HG02623 (cell line): Measurements from ENCODE around the gene CMIP.

ENCODE experiments used
- ATAC-seq: cut with Tn5 transposase; IDR thresholded peaks from one replicate; pipeline ENCODE4 v1.9.1; 2021; ENCODE audit warnings: moderate library complexity; ENCODE audit not compliant: unreplicated experiment

CMIP gene

GRCh38 chr16:81633147-81633619 lies 188.6 kb downstream of the CMIP start:
- ATAC-seq: no peak

- no peak for ATAC-seq
Observed at GRCh38 chr16:81633680-81634379, 189.2 kb downstream of the CMIP start.

GRCh38 chr16:81634380-81635062 lies 189.9 kb downstream of the CMIP start:
- no peak for ATAC-seq

- no peak for ATAC-seq
Observed at GRCh38 chr16:81635063-81635937, 190.7 kb downstream of the CMIP start.

GRCh38 chr16:81636298-81636993 lies 191.8 kb downstream of the CMIP start:
- ATAC-seq: no peak

- ATAC-seq: no peak
Observed at GRCh38 chr16:81637336-81638235, 193.0 kb downstream of the CMIP start.

- ATAC-seq: no peak
Observed at GRCh38 chr16:81638286-81638945, 193.8 kb downstream of the CMIP start.

GRCh38 chr16:81639348-81639747 lies 194.7 kb downstream of the CMIP start:
- ATAC-seq: no peak

- ATAC-seq: no peak
Observed at GRCh38 chr16:81639931-81640680, 195.5 kb downstream of the CMIP start.

GRCh38 chr16:81640681-81641070 lies 196.1 kb downstream of the CMIP start:
- ATAC-seq: no peak

- no peak for ATAC-seq
Observed at GRCh38 chr16:81641395-81642106, 196.9 kb downstream of the CMIP start.

GRCh38 chr16:81642107-81642436 lies 197.5 kb downstream of the CMIP start:
- ATAC-seq: no peak

- no peak for ATAC-seq
Observed at GRCh38 chr16:81642943-81643342, 198.3 kb downstream of the CMIP start.

GRCh38 chr16:81645266-81645694 lies 200.7 kb downstream of the CMIP start:
- ATAC-seq: no peak

- ATAC-seq: no peak
Observed at GRCh38 chr16:81645925-81646324, 201.3 kb downstream of the CMIP start.

GRCh38 chr16:81646561-81646960 lies 202.0 kb downstream of the CMIP start:
- no peak for ATAC-seq

GRCh38 chr16:81647527-81647926 lies 202.9 kb downstream of the CMIP start:
- no peak for ATAC-seq

GRCh38 chr16:81649561-81650184 lies 205.1 kb downstream of the CMIP start:
- no peak for ATAC-seq
